Hematopoietic multipotent progenitor cell (in vitro differentiated cells): Measurements from ENCODE around the gene CKS1B. TPM values are rescaled to one million over a fixed set of nuclear protein-coding genes. Genes with fewer than 3 reads are reported as not detected.
A peak's percentile ranks its signal among the peaks of the same experiment; 100 is the strongest.

ENCODE experiments used
- DNase-seq, 3 donors: peaks; one replicate each; pipeline ENCODE4 v3.0.0-alpha.2; 2011 to 2015; ENCODE audit warnings: low read depth in 2 of 3, low spot score in 2 of 3
- total RNA-seq: library from RNA; depleted of rRNA; stranded (reverse); fragments of >200 nt; gene quantifications from one replicate; pipeline ENCODE4 v1.2.3, GENCODE V29; 2012

Gene CKS1B
- total RNA-seq, 1 donor = 22.9 TPM

DNA sequence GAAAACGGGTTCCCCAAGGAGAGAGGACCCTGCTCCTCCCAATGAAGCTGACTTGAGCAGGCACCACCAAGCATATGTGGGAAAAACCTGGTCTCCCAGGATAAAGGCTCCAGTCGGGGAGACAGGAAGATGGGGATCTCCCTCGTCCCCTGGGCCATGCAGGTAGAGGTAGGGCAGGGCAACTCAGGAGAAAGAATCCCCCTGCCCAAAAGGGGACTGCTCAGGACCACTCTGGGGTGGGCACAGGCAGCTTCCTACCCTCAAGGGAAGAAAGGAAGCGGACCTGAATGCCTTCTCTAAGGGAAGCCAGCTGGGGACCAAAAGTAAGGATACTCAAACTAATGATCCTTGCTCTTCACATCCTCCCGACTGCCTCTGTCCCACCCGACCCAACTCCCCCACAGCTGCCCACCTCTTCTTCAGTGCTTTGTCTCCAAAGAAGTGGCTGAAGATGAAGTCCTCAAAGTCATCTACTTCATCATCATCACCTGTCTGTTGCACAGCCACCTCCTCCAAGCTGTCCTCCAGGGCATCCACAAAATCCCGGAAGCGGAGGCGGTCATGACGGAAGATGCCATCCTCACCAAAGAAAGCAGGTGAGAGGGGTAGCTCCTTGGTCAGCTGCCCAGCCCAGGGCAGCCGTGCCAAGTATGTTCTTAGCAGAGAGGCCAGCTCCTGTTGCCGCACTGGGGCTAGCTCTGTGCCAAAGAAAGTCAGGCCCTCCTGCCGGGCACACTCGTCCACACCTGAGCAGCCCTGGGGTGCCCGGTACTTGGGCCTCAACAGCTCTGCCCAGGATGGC is 29.1 kb upstream of the CKS1B start:
- no peak for DNase-seq

DNA sequence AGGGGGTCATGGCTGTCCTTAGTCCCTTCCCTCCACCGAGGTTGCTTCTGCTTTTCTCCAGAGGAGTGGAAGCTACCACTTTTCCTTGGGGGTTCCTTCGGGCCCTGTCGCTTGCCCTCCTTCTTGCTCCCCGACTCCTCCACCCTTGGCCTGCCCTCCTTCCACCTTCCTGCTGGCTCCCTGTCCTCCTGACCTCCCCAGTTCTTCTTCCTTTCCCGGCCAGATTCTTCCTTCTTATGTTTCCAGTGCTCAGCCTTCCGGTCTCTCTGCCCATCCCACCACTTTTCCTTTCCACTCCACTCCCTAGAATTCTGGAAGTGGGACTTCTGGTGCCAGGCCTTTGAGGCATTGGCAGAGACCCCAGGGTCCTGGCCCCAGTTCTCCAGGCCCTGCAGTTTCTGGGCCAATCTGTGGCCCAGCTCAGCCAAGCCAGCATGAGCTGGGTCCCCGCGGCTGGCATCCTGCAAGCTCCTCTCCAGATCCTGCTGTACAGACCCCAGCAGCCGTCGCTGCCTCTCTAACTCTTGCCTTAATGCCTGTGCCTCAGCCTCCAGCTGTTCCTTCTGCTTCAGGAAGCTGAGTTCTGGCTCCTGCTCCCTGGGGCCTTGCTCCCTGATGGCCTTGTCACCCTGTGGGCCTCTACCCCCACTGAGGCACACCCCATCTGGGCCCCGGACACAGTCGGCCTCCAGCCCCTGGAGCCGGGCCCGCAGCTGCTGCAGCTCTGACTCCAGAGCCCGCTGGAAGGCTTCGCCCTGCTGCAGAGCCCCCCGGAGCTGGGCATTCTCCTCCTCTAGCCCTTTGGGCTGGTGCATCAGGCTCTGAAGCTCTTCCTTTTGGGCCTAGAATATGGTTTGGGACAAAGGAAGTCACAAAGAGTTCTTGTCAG is 28.3 kb upstream of the CKS1B start:
- DNase-seq = no peak

DNA sequence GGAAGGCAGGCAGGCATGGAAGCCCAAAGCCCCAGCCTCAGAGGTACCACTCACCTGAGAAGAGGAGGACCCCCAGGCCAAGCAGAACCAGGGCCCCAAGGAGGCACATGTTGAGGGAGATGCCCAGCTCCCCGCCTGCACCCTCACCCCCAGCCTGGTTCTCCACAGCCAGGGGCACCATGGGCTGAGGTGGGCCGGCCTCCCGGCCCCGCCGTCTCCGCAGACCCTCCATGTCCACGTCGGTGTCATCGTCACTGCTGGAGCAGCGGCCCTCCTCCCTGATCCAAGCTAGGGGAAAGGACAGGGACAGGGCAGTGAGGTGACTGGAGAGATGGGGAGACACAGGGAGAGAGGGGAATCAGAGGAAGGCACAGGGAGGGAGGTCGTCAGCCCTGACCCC is 26.4 kb upstream of the CKS1B start:
- no peak for DNase-seq

DNA sequence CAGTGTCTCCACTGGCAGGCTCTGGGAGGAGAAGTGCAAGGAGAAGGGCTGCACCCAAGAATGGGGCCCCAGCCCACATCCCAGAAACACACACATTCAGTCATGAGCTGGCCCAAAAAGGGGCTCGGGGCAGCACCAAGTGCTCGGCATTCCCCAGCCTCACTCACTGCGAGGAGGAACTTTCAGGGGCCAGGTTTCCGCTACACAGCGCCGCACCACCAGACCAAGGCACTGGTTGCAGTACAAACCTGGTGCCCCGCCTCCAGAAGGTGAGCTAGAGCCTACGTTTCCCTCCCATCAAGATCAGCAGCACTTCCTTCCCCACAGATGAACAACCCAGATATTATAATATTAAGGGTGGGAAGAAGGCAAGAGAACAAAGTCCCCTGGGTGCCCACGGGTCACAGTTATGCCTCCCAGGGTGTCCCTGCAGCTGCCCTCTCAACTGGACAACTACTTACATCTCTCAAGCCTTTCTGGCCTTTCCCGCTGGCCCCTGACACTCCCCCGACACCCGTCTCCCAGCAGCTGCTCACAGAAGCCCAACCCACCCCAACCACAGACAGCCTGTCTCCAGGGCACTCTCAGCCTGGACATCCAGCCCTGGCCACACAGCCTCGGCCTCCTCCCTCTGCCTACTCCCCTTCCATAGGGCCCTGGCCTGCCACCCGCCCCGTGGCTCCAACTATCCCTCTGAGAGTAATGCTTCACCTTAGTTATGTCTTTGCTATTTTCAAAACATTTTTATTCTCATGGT is 22.4 kb upstream of the CKS1B start:
- DNase-seq = peak in 2 of 3 donors; percentile 36 to 55

DNA sequence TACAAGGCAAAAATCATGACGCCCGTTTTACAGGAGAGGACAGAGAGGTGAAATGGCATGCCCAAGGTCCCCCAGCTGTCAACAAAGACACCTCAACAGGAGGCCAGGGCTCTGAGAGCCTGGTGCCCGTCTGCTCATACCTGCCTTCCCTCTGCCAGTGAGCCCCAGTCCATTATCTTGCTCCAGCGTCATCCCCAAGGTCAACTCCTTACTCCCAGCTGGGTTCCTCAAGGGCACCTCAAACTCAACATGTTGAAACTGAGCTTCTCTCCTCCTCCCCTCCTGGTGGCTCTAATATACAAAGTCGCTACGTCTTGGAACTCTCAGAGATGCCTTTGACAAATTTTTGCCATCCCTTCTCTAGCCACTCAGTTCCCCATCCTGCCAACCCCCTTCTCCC is 21.8 kb upstream of the CKS1B start:
- no peak for DNase-seq

DNA sequence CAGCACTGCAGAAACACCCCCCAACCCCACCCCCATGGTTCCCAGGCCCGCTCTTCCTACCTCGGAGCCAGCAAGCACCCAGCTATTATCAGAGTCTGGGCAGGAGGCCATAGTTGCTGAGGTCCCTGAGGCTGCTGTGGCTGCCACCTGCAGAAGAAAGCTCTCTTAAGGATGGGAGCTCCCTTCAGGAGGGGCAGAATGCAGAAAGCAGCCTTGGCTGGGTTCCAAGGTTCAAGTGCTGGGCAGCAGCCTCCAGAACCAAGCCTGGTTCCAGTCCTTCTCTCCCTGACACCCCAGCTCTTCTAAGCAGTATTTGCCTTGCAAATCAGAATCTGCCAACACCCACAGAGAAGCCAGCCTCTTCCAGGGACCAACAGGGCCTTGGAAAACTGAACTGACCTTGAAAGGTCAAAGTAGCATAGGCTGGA is 20.9 kb upstream of the CKS1B start:
- DNase-seq = no peak

DNA sequence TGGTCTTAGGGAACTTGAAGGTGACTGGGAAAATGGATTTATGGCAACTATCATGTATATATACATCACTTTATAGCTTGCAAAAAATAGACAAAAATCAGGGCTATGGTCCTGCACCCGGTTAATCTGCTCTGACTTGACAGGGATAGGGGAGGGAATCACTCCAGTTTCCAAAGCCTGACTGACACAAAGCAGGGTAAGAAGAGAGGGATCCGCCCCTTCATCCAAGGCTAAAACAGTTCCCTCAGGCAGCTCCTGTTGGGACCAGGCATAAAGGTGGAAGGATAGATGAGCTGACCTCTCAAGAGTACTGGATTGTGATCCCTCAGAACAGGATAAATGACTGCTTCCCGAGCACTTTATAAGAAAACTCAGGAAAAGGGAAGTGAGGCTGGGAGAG is 19.9 kb upstream of the CKS1B start:
- DNase-seq = no peak

DNA sequence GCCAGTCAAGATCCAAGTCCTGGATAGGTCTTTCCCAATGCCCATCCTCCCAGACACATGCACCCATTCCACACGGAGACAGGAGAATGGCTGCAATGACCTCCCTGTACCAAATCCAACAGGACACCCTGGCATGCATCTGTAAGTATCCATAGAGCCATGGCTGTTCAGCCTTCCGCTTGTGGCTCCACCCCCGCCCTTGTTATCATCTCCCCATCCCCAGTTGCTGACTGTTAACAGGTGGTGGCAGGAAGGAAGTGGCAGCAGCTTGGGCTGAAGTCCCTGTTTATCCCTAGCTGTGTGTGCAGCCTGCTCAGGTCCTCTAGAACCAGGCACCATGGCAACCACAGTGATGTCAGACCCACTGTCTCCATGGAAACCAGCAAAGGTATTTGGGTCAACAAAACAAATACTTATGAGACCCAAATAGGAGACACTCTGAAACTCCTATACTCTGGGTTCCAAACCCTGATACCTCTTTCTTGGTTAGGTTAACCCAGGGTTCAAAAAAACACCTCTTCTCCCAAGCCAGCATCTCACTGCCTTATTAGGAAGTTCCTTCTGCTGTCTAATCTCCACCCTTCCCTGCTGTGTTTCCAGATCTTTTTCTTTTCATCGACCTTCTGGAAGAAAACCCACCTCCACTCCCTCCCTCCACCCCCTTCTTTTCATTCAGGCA is 19.3 kb upstream of the CKS1B start:
- peak; percentile 92 to 98 (median 94) for DNase-seq

DNA sequence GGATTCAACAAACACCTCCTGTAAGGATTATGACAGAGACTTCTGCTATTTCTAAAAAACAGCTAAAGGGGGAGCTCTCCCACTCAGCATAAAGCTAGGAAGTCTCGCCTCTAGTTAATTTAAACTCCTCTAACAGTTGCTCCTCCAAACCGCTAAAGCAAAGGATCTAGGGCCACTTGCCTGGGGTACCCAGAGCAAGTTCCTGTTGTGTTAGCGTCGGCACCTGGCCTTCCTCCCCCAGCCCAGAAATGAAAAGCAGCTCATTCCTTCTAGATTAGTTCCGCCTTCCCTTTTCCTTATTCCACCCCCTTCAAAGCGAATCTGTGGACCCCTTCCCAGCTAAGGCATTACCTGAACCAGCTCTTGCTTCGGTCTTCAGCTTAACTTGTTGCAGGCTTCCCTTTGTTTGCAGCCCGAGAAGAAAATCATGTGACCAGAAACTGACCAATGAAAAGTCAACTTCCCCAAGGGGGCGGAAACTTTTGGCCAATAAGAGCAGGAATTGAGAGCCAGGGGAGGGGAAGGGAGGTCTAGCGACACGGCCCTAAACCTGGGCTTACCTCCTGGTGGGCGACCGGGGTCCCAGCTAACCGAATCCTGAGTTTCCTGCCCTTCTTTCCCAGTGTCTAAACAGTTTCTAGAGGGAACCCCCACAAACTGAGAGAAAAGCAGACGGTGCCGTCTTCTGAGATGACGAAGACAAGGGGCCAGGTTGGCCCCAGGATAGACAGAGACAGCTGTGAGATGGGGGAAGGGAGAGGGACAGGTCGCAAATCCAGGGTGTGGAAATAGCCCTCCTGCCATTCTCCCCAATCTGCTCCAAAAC is 18.6 kb upstream of the CKS1B start, which contains the start of gene PBXIP1:
Gene PBXIP1 (minus strand): TSS at position 382 of the 826 bp plus-strand sequence. CDS start 2,378 bp downstream, outside the sequence.
- peak; percentile 72 to 97 (median 89) for DNase-seq

DNA sequence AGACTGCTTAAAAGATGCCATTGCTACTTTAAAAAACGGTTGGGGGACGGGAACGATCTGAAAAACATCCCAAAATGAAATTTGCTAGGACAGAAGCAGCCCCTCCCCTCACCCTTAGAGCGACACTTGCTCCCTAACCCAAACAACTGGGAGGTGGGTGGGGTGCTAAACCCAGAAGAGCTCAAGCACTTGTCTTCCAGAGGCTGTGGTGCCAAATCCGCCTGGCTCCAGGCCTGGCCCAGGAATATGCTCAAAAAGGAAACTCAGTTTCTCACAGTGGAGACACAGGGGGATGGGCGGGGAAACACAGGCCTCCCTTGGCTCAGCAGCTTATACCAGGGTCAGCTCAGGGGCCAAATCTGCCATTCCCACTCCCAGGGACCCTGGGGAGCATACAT is 17.9 kb upstream of the CKS1B start:
- no peak for DNase-seq

DNA sequence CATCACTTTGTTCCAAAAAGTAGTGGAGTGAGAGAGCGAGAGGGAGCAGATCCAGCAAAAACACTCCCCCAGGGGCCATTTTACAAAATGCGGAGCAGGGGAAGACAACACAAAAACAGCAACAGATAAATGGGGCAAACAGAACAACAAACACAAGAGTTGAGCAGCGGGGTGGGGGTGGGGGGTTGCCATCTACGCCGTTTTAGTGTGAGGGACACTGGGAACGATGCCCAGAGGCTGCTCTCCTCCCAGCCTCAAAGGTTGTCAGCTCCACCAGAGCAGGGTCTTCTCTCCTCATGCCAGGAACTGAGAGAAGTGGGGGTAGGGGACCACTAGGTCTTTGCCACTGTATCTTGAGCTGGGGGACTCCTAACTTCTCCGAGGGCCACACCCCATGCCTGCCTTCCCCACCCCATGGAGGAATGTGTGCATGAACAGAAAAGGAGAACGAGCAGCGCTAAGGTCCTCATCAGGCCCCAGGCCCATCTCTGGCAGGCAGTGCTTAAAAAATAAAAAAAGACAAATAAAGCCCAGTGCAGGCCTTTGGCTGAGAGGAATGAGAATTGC is 17.3 kb upstream of the CKS1B start:
- no peak for DNase-seq

DNA sequence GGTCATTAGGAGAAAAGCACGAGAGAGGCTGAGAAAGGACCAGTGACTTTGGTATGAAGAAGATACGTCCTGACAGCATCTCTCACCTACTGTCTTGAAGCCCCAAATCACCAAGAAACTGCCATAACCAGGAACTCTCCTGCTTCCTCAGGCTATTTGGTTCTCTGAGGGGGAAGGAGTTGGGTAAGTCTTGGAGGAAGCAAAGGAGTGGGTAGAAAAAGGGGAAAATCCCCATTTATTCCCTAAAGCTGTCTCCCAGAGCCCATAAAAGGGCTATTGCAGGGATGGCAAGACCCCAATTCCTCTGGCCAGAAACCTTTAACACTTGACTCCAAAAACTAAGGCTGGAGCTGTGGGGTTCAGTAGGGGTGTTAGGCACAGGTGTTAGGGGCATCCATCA is 16.4 kb upstream of the CKS1B start:
- DNase-seq = no peak

DNA sequence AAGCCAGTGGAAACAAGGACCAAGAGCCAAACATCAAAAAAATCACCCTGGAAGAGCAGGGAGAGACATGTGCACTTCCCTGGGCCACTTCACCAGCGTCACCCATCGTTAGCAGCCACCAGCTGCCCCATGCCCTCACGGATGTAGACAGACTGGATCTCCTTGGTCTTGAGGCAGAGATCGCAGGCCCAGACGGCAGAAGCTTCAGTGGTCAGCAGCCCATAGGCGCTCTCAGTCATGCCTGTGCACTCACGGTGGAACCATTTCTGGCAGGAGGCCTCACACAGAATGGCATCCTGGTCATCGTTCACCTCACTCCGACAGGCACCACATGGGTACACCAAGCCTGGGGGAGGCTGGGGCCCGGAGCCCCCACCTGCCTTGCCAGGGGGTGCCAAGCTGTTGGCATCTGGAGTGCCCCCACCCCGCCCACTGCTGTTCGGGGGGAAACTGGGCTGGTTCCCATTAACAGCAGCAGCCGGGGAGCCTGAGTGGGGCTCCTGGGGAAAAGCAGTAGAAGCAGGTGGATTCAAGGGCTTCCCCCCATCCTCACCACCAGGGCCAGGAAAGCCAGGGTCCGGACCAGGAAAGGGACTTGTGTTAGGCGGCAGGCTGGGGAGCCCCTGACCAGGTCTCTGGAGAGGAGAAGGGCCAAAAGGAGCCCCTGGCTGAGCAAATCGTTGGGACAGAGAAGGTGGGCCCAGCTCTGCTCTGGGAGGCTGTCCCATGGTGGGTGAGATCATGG is 15.6 kb upstream of the CKS1B start:
- DNase-seq = no peak

DNA sequence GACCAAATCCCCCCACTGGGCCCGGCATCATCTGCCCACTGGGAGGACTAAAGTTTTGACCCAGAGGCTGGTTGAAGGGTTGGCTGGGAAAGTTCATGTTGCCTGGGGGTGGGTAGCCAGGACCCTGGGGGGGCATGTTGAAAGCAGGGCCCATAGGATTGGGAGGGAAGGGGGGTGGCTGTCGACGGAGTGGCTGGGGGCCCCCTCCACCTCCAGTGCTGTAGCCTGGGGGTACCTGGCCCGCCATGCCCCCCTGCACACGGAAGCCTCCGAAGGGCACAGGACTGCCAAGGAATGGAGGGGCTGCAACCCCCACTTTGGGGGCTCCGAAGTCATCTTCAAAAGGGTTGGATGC is 15.1 kb upstream of the CKS1B start:
- no peak for DNase-seq

DNA sequence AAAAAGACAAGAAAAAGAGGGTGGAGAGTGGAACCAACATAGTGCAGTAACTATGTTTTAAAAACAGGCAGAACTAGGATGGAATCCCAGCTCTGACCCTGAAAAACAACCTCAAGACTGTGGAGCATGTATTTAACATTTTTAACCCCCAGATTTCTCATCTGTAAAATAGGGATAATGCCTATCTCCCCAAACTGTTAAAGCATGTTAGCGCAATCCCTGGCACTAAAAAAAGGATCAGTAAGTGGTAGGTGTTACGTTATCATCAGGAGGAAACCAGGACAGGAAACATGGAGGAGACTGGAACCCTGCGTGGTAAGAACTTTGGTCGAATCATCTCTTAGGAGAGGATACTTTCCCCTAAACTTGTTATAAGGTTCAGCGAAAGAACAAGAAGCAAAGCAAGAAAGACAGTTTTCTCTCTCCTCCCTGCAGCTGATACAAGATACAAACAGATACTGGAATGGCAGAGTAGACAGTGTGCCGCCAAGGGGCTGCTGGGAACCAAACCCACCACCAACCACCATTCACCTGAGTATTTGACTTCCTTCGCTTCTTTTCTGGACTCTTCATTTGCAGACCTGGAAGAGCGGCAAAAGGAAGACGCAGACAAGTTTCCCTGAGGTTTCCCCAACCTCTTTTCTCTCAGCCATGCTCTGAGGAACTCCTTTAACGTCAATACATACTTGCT is 13.9 kb upstream of the CKS1B start:
- no peak for DNase-seq

DNA sequence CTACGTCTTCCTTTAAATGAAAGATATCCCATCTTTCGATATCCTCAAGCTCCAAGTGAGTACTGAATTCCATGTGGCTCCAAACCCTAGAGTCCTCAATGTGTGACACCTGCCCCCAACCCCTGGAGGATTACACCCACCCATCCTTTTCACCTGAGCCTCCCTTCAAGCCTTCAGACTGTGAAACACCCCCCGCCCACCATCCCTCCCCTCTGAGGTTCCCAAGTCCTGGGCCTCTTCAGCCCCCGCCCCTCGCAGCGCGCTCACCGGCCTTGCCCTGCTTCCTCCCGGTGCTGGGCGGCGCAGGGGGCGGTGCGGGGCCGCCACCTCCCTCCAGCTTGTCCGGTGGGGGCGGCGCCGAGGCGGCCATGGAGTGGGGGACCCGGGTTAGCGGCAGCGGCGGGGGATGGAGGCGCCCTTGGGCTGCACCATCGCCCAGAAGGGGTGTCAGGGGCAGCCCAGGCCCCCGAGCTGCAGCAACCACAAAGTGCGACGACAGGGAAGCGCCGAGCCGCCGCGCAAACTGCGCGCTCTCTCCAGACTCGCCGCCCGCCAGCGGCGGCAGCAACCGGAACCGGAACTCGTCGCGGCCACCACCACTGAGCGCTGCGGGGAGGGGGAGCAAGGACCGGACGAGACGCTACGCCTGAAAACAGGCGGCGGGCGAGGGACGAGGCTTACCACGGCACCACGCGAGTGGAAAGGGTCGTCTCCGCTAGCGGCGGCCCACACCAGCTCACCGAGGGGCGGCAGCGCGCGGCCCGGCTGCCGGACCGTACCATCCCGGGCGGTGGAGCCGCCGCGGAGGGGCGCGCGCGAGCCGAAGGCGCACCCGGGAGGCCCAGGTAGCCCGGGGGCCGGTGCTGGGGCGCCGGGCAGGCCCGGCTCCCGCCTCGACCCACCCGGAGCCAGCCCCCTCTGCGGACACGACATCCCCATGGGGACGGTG is 13.0 kb upstream of the CKS1B start, which contains the start of gene PYGO2:
Gene PYGO2 (minus strand): TSS at position 576 of the 949 bp plus-strand sequence. CDS start 206 bp downstream, at position 370.
- peak; percentile 79 to 87 (median 85) for DNase-seq
